ENCODE data around the gene CEP19. TPM values are rescaled to one million over a fixed set of nuclear protein-coding genes. Genes with fewer than 3 reads are reported as not detected.

CEP19 gene
- total RNA-seq, 4 donors from 2014 or later: 0.62 to 4.1 (median 1.4) TPM

- H3K27me3 ChIP-seq: no peaks in the 10 kb centered on the region
- no peak for ATAC-seq
- in situ Hi-C loops (cut with MboI; ENCODE audit: low sequenced_read_pairs in 4 of 4): no loop called here
- no peaks in the 10 kb centered on the region for H3K9me3 ChIP-seq
- no peak overlapping the region for H3K27ac ChIP-seq
- H3K4me3 ChIP-seq: no peak overlapping the region
- no peaks in the 10 kb centered on the region for H3K4me1 ChIP-seq
- no peaks in the 10 kb centered on the region for H3K36me3 ChIP-seq
- TF ChIP-seq POLR2A (IDR thresholded peaks at IDR 0.05): no peak
- no peak for TF ChIP-seq CTCF (IDR thresholded peaks at IDR 0.05 in 4 of 5, conservative IDR thresholded peaks at IDR 0.05 in 1 of 5)
- DNase-seq: no peak
- intact Hi-C loops (cut with DNase I; ENCODE audit: low total_unique reads): no loop called here
Measured at GRCh38 chr3:196697270-196697669, 14.8 kb downstream of the CEP19 start.

GRCh38 chr3:196695849-196696226 lies 16.2 kb downstream of the CEP19 start:
- H3K27me3 ChIP-seq: no peaks in the 10 kb centered on the region
- H3K4me1 ChIP-seq: no peaks in the 10 kb centered on the region
- DNase-seq: no peak
- H3K9me3 ChIP-seq: no peaks in the 10 kb centered on the region
- H3K36me3 ChIP-seq: no peaks in the 10 kb centered on the region
- intact Hi-C loops (cut with DNase I; ENCODE audit: low total_unique reads): no loop called here
- H3K27ac ChIP-seq: no peak overlapping the region
- no peak for TF ChIP-seq POLR2A (IDR thresholded peaks at IDR 0.05)
- TF ChIP-seq CTCF (IDR thresholded peaks at IDR 0.05 in 4 of 5, conservative IDR thresholded peaks at IDR 0.05 in 1 of 5): no peak
- ATAC-seq: no peak
- H3K4me3 ChIP-seq: no peak overlapping the region
- in situ Hi-C loops (cut with MboI; ENCODE audit: low sequenced_read_pairs in 4 of 4): no loop called here

- intact Hi-C loops (cut with DNase I; ENCODE audit: low total_unique reads): no loop called here
- in situ Hi-C loops (cut with MboI; ENCODE audit: low sequenced_read_pairs in 4 of 4): no loop called here
Measured at GRCh38 chr3:196694941-196695848, 16.9 kb downstream of the CEP19 start.

GRCh38 chr3:196694202-196694638 lies 17.8 kb downstream of the CEP19 start:
- no peak for ATAC-seq

More at GRCh38 chr3:196694941-196695848, 16.9 kb downstream of the CEP19 start:
- Histone ChIP-seq H3K27me3 (no peaks in the 10 kb centered on the region), H3K4me3 (no peak overlapping the region), H3K9me3 (no peaks in the 10 kb centered on the region), H3K4me1 (no peaks in the 10 kb centered on the region), H3K36me3 (no peaks in the 10 kb centered on the region), H3K27ac (no peak overlapping the region)
- DNase-seq (no peak), ATAC-seq (no peak)
- TF ChIP-seq POLR2A (IDR thresholded peaks at IDR 0.05): no peak
- no peak for TF ChIP-seq CTCF (IDR thresholded peaks at IDR 0.05 in 4 of 5, conservative IDR thresholded peaks at IDR 0.05 in 1 of 5)

More at GRCh38 chr3:196694202-196694638, 17.8 kb downstream of the CEP19 start:
- H3K4me1 ChIP-seq: no peaks in the 10 kb centered on the region
- DNase-seq: no peak
- no peaks in the 10 kb centered on the region for H3K36me3 ChIP-seq
- no peaks in the 10 kb centered on the region for H3K27me3 ChIP-seq
- TF ChIP-seq CTCF (IDR thresholded peaks at IDR 0.05 in 4 of 5, conservative IDR thresholded peaks at IDR 0.05 in 1 of 5): no peak
- no peak for TF ChIP-seq POLR2A (IDR thresholded peaks at IDR 0.05)
- H3K9me3 ChIP-seq: no peaks in the 10 kb centered on the region
- H3K4me3 ChIP-seq: no peak overlapping the region
- intact Hi-C loops (cut with DNase I; ENCODE audit: low total_unique reads) (no loop called here), in situ Hi-C loops (cut with MboI; ENCODE audit: low sequenced_read_pairs in 4 of 4) (no loop called here)
- no peak overlapping the region for H3K27ac ChIP-seq

All from gastrocnemius medialis (tissue), 4 donors.